Endothelial cell of umbilical vein (primary cell): ENCODE measurements around the gene DDX52.

Experiments used
- EZH2 ChIP-seq: IDR thresholded peaks from 2 replicates; pipeline ENCODE4 v1.6.1; 2012; ENCODE audit warnings: borderline replicate concordance, low read depth, mild to moderate bottlenecking, moderate library complexity, low read length, inconsistent platforms; ENCODE audit not compliant: severe bottlenecking
- FOS ChIP-seq: IDR thresholded peaks from 2 replicates; pipeline ENCODE4 v1.6.1; 2011; ENCODE audit warnings: mild to moderate bottlenecking, low read length, moderate library complexity, borderline replicate concordance; ENCODE audit not compliant: insufficient read depth
- GATA2 ChIP-seq: IDR thresholded peaks from 2 replicates; pipeline ENCODE4 v1.7.0; 2011; ENCODE audit warnings: low read depth, mild to moderate bottlenecking, moderate library complexity, mixed read lengths, low read length; ENCODE audit not compliant: insufficient read length, insufficient read depth
- POLR2A ChIP-seq: IDR thresholded peaks from 2 replicates; pipeline ENCODE4 v1.6.1; 2012; ENCODE audit warnings: low read depth, mild to moderate bottlenecking, control low read depth, low read length
- POLR2AphosphoS5 ChIP-seq: IDR thresholded peaks from 2 replicates; pipeline ENCODE4 v1.6.1; 2012; ENCODE audit warnings: low read depth, mild to moderate bottlenecking, control low read depth, low read length, moderate library complexity; ENCODE audit not compliant: insufficient read depth
- TF ChIP-seq, protein P1 (sequence below), 2 donors: IDR thresholded peaks; 1 replicate in 1 of 2; 2 replicates in 1 of 2; pipeline ENCODE4 v1.5.1; 2011; ENCODE audit warnings: low read length in 2 of 2, mild to moderate bottlenecking in 2 of 2, moderate library complexity in 2 of 2, control low read depth in 1 of 2, inconsistent platforms in 1 of 2, low read depth in 1 of 2; ENCODE audit not compliant: insufficient read depth in 1 of 2; ENCODE audit errors: extremely low read depth in 1 of 2
- TF ChIP-seq, protein P2 (sequence below): IDR thresholded peaks from 2 replicates; pipeline ENCODE4 v1.6.1; 2011; ENCODE audit not compliant: insufficient read depth, insufficient read length

GRCh38 chr17:37676115-37676925 lies 33.1 kb upstream of the DDX52 start:
- TF ChIP-seq POLR2A (no peak), EZH2 (no peak), GATA2 (no peak), FOS (no peak), POLR2AphosphoS5 (no peak)
- TF ChIP-seq, protein P1, sequence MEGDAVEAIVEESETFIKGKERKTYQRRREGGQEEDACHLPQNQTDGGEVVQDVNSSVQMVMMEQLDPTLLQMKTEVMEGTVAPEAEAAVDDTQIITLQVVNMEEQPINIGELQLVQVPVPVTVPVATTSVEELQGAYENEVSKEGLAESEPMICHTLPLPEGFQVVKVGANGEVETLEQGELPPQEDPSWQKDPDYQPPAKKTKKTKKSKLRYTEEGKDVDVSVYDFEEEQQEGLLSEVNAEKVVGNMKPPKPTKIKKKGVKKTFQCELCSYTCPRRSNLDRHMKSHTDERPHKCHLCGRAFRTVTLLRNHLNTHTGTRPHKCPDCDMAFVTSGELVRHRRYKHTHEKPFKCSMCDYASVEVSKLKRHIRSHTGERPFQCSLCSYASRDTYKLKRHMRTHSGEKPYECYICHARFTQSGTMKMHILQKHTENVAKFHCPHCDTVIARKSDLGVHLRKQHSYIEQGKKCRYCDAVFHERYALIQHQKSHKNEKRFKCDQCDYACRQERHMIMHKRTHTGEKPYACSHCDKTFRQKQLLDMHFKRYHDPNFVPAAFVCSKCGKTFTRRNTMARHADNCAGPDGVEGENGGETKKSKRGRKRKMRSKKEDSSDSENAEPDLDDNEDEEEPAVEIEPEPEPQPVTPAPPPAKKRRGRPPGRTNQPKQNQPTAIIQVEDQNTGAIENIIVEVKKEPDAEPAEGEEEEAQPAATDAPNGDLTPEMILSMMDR (IDR thresholded peaks at IDR 0.05; ENCODE audit: extremely low read depth in 1 of 2, insufficient read depth in 1 of 2, low read depth in 1 of 2, low read length in 2 of 2), result no peak
- TF ChIP-seq, protein P2, sequence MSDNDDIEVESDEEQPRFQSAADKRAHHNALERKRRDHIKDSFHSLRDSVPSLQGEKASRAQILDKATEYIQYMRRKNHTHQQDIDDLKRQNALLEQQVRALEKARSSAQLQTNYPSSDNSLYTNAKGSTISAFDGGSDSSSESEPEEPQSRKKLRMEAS, result no peak
